GM12878 (cell line): ENCODE results near the gene CAMK2D. TPM values are rescaled to one million over a fixed set of nuclear protein-coding genes. Genes with fewer than 3 reads are reported as not detected.

Experiments used
- ATAC-seq: fragments of 200-7000 bp; cut with Tn5 transposase; 3 replicates; pipeline ENCODE4 v1.9.1; 2020; ENCODE audit warnings: mild to moderate bottlenecking, moderate library complexity
- BruUV-seq: library from RNA; stranded (reverse); fragments of 400-500 nt; replicated peaks from 2 replicates; lab custom pipeline; 2021; lab: Mats Ljungman, UMichigan
- CTCF ChIA-PET: fragments of 300-600 bp; sonication (Branson Sonifier 250); formaldehyde crosslinking; extraction: SDS; loops from one replicate; lab custom pipeline; 2021; ENCODE audit warnings: inconsistent platforms; lab: Yijun Ruan, JAX
- POLR2A ChIA-PET: fragments of 350-600 bp; formaldehyde crosslinking; extraction: SDS; loops from one replicate; lab custom pipeline; 2021; ENCODE audit warnings: inconsistent platforms; lab: Charles Lee
- RAD21 ChIA-PET: fragments of 300-600 bp; sonication (Branson Sonifier 250); formaldehyde crosslinking; loops from one replicate; lab custom pipeline; 2023; ENCODE audit warnings: antibody characterized with exemption; ENCODE audit not compliant: unreplicated experiment; lab: Charles Lee
- SMC1A ChIA-PET: fragments of 300-600 bp; sonication (Branson Sonifier 250); formaldehyde crosslinking; loops from one replicate; lab custom pipeline; 2023; ENCODE audit not compliant: unreplicated experiment, uncharacterized antibody; lab: Charles Lee
- DNase-seq: peaks from one replicate; pipeline ENCODE4 v3.0.0-alpha.2; 2011; ENCODE audit warnings: low read depth, low spot score
- FAIRE-seq: peaks from 3 replicates; lab custom pipeline; 2011; peaks lifted over from hg19 to GRCh38; lab: Jason Lieb, UNC
- H2AFZ ChIP-seq: 2 replicates; pipeline ENCODE4 v1.6.0; 2011; ENCODE audit warnings: low read depth, low read length, control low read depth; ENCODE audit not compliant: control insufficient read depth
- H3K27ac ChIP-seq: 2 replicates; pipeline ENCODE4 v1.5.1; 2011; ENCODE audit warnings: control low read depth; ENCODE audit not compliant: control insufficient read depth, insufficient read depth
- H3K27me3 ChIP-seq, 2 experiments: replicated peaks in 1 of 2; 2 replicates each; pipeline versions ENCODE4 v1.6.0 to v1.6.1; 2011; ENCODE audit warnings: low read length in 1 of 2; ENCODE audit not compliant: control insufficient read depth in 2 of 2, insufficient read depth in 2 of 2
- H3K36me3 ChIP-seq, 2 experiments: 2 replicates each; pipeline ENCODE4 v1.5.1; 2011; ENCODE audit warnings: low read length in 1 of 2; ENCODE audit not compliant: control insufficient read depth in 2 of 2, insufficient read depth in 2 of 2
- H3K4me1 ChIP-seq: 2 replicates; pipeline ENCODE4 v1.6.1; 2011; ENCODE audit warnings: mild to moderate bottlenecking, low read length, moderate library complexity, mixed read lengths; ENCODE audit not compliant: control insufficient read depth, insufficient read depth
- H3K4me2 ChIP-seq: 2 replicates; pipeline ENCODE4 v1.6.0; 2011; ENCODE audit warnings: control low read depth; ENCODE audit not compliant: control insufficient read depth, insufficient read depth
- H3K4me3 ChIP-seq: fragments of 200-600 bp; sonication (generic); 2 replicates; pipeline ENCODE4 v1.5.1; 2016
- H3K79me2 ChIP-seq: 2 replicates; pipeline ENCODE4 v1.6.0; 2011; ENCODE audit warnings: low read length; ENCODE audit not compliant: control insufficient read depth, insufficient read depth
- H3K9ac ChIP-seq: 2 replicates; pipeline ENCODE4 v1.8.0; 2011; ENCODE audit warnings: low read length, control low read depth, mixed read lengths; ENCODE audit not compliant: control insufficient read depth, insufficient read depth
- H3K9me3 ChIP-seq: replicated peaks from 3 replicates; pipeline ENCODE4 v1.5.1; 2011; ENCODE audit warnings: mild to moderate bottlenecking, low read length; ENCODE audit not compliant: control insufficient read depth, insufficient read depth
- H4K20me1 ChIP-seq: 2 replicates; pipeline ENCODE4 v1.6.0; 2011; ENCODE audit not compliant: control insufficient read depth, insufficient read depth
- E2F8 ChIP-seq: fragments of 450-650 bp; IDR thresholded peaks from 2 replicates; pipeline ENCODE4 v1.6.1; 2018; ENCODE audit warnings: mild to moderate bottlenecking, low read depth, moderate library complexity; ENCODE audit not compliant: partially characterized antibody
- FOS ChIP-seq: IDR thresholded peaks from 3 replicates; pipeline ENCODE4 v1.6.1; 2011; ENCODE audit warnings: borderline replicate concordance; ENCODE audit not compliant: insufficient read length; ENCODE audit errors: extremely low read depth
- HDAC2 ChIP-seq: fragments of 200-600 bp; sonication (generic); IDR thresholded peaks from 2 replicates; pipeline ENCODE4 v1.6.1; 2017
- KLF5 ChIP-seq: fragments of 450-650 bp; IDR thresholded peaks from 2 replicates; pipeline ENCODE4 v1.6.1; 2014; ENCODE audit warnings: mild to moderate bottlenecking; ENCODE audit not compliant: partially characterized antibody
- MEF2A ChIP-seq: IDR thresholded peaks from 2 replicates; pipeline ENCODE4 v1.6.1; 2011; ENCODE audit warnings: low read depth, mild to moderate bottlenecking, low read length, moderate library complexity; ENCODE audit not compliant: insufficient read depth
- PKNOX1 ChIP-seq: fragments of 450-650 bp; IDR thresholded peaks from 2 replicates; pipeline ENCODE4 v1.6.1; 2016; ENCODE audit warnings: mild to moderate bottlenecking
- POLR2A ChIP-seq: IDR thresholded peaks from 2 replicates; pipeline ENCODE4 v1.6.1; 2011; ENCODE audit warnings: low read depth, mild to moderate bottlenecking, low read length
- SMAD5 ChIP-seq: IDR thresholded peaks from 2 replicates; pipeline ENCODE4 v1.6.1; 2016; ENCODE audit warnings: antibody characterized with exemption, low read depth
- ZNF274 ChIP-seq: IDR thresholded peaks from one replicate; pipeline ENCODE4 v1.8.0; 2011; ENCODE audit not compliant: insufficient read length, insufficient read depth
- ZZZ3 ChIP-seq: IDR thresholded peaks from 2 replicates; pipeline ENCODE4 v1.6.1; 2011; ENCODE audit warnings: low read depth; ENCODE audit not compliant: control insufficient read depth, insufficient read length
- WGBS: methylation state at CpG from one replicate; pipeline ENCODE4 v1.1.6; 2016; ENCODE audit warnings: low lambda C conversion rate; ENCODE audit not compliant: insufficient replicate concordance, insufficient coverage; ENCODE audit errors: missing lambda C conversion rate; 5-methylcytosine and 5-hydroxymethylcytosine counted together
- in situ Hi-C: fragments of 300-500 bp; cut with MboI; formaldehyde crosslinking; loops from 9 replicates; pipeline ENCODE4 v1.14.3; 2018; ENCODE audit warnings: mixed read lengths
- intact Hi-C: fragments of 100-400 bp; cut with micrococcal nuclease; formaldehyde crosslinking; loops from one replicate; pipeline ENCODE4 v1.14.2; 2022; ENCODE audit not compliant: unreplicated experiment
- polyA plus RNA-seq, 11 experiments: library from polyadenylated mRNA; depleted of rRNA in 4 of 11; unstranded in 6 of 11; stranded (reverse) in 5 of 11; fragments of >200 nt; fragmentation: Nextera tagmentation in 4 of 11; fragmentation: Illumina TruSeq in 1 of 11; extraction: Ambion mirVana in 4 of 11; extraction: Trizol in 1 of 11; gene quantifications; 1 replicate in 1 of 11; 2 replicates in 10 of 11; pipeline versions ENCODE4 v1.2.1 to v1.2.3, GENCODE V29; 2011 to 2016; ENCODE audit warnings: inconsistent platforms in 2 of 11, missing spikeins in 2 of 11, low read depth in 1 of 11
- total RNA-seq, 4 experiments: library from RNA; depleted of rRNA in 3 of 4; stranded (reverse); fragments of >200 nt in 3 of 4; fragmentation: Illumina TruSeq in 1 of 4; extraction: Trizol in 1 of 4; gene quantifications; 2 replicates each; pipeline versions ENCODE4 v1.2.1 to v1.2.3, GENCODE V29; 2013 to 2021

Gene CAMK2D
- total and polyA plus RNA-seq, 10 of the 15 experiments (the other 5 are each of a cell fraction or from before 2014, with no cell fraction given): 6.9 to 88.5 (median 12.9) TPM

- Histone ChIP-seq H3K9me3 (peaks cover 3% of the 10 kb centered on the region; the same call in 1 of the 3 replicates), H3K36me3 (no peaks in the 10 kb centered on the region), H3K4me1 (no peaks in the 10 kb centered on the region; the same call in 1 of the 2 replicates), H3K9ac (no peak overlapping the region), H3K4me2 (no peak overlapping the region), H2AFZ (no peak overlapping the region), H3K27ac (no peak overlapping the region), H3K4me3 (no peak overlapping the region), H3K27me3 (no peaks in the 10 kb centered on the region), H4K20me1 (no peaks in the 10 kb centered on the region), H3K79me2 (no peaks in the 10 kb centered on the region)
- TF ChIP-seq MEF2A: no peak
- TF ChIP-seq E2F8: no peak
- TF ChIP-seq ZZZ3: no peak
- no peak for TF ChIP-seq FOS
- no peak for TF ChIP-seq SMAD5
- no peak for TF ChIP-seq HDAC2
- TF ChIP-seq PKNOX1: no peak
- TF ChIP-seq KLF5: no peak
- TF ChIP-seq POLR2A: no peak
- no peak for TF ChIP-seq ZNF274
- ChIA-PET POLR2A (interaction anchor here (1.0 to 1.2 kb wide), 3 partner anchors 8 to 48 kb away, joined by 3 to 4 read pairs (median 4); no protein-coding TSS in a partner anchor), SMC1A (interaction anchor here (0.6 to 2.7 kb wide), 11 partner anchors 8 to 248 kb away, joined by 3 to 14 read pairs (median 3); no protein-coding TSS in a partner anchor), CTCF (interaction anchor here (0.6 to 1.6 kb wide), 4 partner anchors 8 to 382 kb away, joined by 4 to 8 read pairs (median 6); no protein-coding TSS in a partner anchor), RAD21 (interaction anchor here (1.4 to 2.5 kb wide), 2 partner anchors 9 kb away, joined by 3 to 10 read pairs; no protein-coding TSS in a partner anchor)
- no peak for FAIRE-seq
- ATAC-seq: no peak
- no peak for DNase-seq
- intact Hi-C loops: no loop called here
- BruUV-seq: no TSS peak
- in situ Hi-C loops: no loop called here
- 79% methylated on average over 11 of the region's 11 CpGs for WGBS
Measured at GRCh38 chr4:113776679-113777078, 15.1 kb upstream of the CAMK2D start.
